HG02884 (cell line): Measurements from ENCODE around the gene NINJ2.
A peak's percentile ranks its signal among the peaks of the same experiment; 100 is the strongest.
"Not testable (repeated sequence)": the region's sequence is repeated elsewhere in the genome, so short reads cannot be mapped to it uniquely, and the experiment has no call there.

Experiments
- ATAC-seq: cut with Tn5 transposase; IDR thresholded peaks from one replicate; pipeline ENCODE4 v1.9.1; 2021; ENCODE audit warnings: mild to moderate bottlenecking, moderate library complexity; ENCODE audit not compliant: unreplicated experiment

NINJ2 gene

GRCh38 chr12:663293-663871 lies at the start of gene NINJ2:
Gene NINJ2 (minus strand): TSS chr12:663445. CDS start chr12:663360, 85 bp downstream.
- ATAC-seq, result no peak

DNA sequence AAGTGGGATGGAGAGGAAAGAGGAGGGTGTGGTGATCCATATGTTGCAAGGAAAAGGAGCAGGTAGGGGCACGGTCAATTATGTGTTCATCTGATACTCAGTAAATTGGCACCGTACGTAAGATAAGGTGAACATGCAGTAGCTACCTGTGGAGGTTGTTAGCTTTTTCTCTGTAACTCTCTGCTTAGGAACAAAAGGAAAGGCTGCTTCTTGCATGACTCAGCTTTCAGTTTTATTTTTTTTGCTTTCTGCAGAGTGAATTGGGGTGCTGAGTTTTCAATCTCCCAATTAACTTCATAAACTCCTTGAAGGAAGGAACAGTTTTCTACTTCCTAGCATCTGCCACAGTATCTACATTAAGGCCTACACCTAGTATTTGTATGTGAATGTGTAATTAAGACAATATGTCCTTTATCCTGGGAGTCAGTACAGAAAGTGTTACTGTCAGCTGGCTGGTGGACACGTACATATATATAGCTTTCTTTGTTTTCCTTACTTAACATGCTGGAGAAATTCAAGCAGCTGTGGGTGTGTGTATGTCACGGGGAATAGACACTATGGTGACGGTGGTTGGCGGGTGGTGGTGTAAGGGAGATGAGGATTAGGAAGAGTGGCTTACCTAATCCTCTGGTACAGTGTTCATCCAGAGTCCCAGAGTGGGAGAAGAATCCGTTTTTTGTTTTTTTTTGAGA lies 49.1 kb upstream of the NINJ2 start:
- no peak for ATAC-seq

DNA sequence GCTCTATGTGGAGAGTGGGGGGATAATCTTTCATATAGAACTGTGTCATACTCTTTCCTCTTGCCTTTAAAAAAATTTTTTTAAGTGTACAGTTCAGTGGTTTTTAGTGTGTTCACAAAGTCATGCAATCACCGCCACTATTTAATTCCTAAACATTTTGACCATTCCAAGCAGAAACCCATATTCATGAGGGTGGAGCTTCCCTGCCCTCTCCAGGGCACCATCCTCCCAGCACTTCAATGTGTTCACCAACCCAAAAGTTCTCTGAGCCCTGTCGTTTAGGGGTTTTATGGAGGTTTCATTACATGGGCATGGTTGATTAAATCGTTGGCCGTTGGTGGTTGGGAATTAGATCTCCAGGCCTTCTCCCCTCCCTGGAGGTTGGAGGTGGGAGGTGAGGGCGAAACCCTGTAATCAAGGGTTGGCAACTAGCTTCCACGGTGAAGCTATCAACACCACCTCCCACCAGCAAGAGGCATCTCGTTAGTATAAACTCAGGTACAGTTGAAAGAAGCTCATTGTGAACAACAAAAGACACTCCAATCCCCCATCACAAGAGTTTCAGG lies 46.3 kb upstream of the NINJ2 start:
- ATAC-seq, result no peak

- not testable (repeated sequence) for ATAC-seq
Measured at GRCh38 chr12:708084-708483, 44.8 kb upstream of the NINJ2 start.

GRCh38 chr12:704516-705242 lies 41.4 kb upstream of the NINJ2 start:
- no peak for ATAC-seq

DNA sequence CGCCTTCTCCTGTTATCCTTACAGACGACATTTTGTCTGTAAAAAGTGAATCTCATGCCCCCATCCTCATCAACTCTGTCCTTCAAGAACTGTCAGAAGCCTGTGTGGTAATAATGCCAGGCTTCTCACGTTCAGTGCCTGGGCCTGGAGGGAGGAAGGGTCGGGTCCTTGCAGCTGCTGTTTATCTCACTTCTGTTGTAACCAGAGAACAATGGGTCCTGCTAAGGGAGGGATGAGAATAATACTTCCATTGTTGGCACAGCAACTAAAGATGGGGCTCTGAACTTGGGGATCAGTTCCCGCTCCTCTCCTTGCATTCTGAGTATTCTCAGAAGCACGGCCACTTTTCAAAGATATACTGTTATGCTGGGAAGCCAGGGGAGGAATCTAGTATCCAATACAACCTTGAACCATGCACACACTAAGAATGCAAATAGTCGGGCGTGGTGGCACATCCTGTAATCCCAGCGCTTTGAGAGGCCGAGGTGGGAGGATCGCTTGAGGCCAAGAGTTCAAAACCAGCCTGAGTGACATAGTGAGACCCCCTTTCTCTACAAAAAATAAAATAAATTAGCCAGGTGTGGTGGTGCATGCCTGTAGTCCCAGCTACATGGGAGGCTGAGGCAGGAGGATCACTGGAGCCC lies 38.8 kb upstream of the NINJ2 start:
- no peak for ATAC-seq

DNA sequence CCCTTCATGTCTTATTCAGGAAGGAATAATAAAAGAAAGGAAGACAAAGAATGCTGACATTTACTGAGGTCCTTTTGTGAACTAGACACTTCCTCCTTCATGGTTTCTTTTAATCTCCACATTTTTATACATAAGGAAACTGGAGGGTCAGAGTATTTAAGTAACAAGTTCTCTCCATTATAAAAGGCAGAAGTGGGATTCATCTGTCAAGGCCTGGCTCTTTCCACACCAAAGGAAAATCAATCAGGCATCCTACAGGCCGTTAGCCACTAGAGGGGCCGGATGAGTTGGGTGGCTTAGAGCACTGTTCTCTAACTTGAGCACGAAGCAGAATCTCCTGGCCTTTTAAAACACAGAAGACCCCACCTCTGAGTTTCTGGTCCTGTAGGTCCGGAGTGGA lies 36.8 kb upstream of the NINJ2 start:
- no peak for ATAC-seq

GRCh38 chr12:698222-698621 lies 35.0 kb upstream of the NINJ2 start:
- not testable (repeated sequence) for ATAC-seq

DNA sequence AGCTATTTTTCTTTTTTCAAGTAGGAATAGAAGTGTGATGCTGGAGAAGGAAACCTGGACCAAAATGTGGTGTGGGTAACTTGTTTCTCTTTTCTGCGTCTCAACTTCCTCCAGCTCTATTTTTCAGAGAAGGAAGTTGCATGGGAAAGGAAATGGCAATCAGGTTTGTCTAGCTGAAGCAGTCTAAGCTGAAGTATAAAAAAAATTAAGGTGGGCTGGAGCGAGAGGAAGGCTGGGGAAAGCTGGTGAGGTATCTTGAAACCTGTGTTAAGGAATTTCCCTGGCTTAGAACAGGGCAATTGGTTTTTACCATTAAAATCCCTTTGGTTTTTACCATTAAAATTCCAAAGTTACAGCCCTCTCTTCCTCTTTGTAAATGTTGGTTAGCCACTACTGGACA lies 34.2 kb upstream of the NINJ2 start:
- ATAC-seq, result no peak

- ATAC-seq, result no peak
Measured at GRCh38 chr12:694734-695503, 31.7 kb upstream of the NINJ2 start.

- no peak for ATAC-seq
Measured at GRCh38 chr12:693934-694533, 30.8 kb upstream of the NINJ2 start.

DNA sequence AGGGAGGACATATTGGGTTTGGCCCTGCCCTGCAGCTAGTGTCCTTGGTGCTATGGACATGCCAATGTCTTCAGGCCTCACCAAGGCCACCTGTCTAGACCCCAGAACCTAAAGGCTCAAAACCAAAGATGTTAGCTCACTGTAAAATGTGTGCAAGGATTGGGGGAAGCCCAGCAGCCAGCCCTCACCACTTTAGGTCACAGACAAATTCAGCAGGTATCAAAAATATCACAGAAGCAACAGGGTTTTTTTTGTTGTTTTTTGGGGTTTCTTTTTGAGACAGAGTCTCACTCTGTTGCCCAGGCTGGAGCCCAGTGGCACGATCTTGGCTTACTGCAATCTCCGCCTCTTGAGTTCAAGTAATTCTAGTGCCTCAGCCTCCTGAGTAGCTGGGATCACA lies 29.0 kb upstream of the NINJ2 start:
- ATAC-seq, result no peak

DNA sequence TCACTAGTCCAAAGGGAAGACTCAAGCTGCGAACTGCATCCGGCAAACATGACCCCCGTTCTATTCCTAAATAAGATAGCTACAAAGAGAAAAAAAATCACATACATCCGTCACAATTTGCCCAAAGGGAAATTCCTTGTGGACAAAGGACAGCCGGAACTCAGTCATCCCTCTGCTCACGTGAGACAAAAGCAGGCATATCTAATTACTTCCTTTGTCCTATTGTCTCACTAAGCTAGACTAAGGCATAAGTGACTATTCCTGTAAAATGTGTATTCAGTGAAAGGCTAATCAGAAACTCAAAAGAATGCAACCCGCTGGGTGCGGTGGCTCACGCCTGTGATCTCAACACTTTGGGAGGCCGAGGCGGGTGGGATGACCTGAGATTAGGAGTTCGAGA lies 27.2 kb upstream of the NINJ2 start:
- no peak for ATAC-seq

DNA sequence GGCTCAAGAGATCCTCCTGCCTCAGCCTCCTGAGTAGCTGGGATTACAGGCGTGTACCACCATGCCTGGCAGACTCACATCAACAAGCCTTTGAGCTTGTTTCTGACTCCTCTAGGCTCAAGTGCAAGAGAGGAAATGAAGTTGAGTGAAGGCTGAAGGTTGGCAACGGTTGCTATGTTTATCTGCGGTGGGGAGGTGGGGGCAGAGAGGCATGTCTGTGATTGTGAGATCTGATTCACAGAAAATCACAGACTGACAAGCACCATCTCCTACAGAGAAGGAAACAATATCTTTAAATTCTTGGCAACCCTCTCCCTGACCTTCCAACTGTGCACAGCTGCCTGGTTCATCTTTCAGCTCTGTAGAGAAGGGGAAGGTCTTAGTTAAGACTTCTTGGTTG lies 22.1 kb upstream of the NINJ2 start:
- peak; percentile 81 for ATAC-seq

GRCh38 chr12:684416-684815 lies 21.2 kb upstream of the NINJ2 start:
- no peak for ATAC-seq

DNA sequence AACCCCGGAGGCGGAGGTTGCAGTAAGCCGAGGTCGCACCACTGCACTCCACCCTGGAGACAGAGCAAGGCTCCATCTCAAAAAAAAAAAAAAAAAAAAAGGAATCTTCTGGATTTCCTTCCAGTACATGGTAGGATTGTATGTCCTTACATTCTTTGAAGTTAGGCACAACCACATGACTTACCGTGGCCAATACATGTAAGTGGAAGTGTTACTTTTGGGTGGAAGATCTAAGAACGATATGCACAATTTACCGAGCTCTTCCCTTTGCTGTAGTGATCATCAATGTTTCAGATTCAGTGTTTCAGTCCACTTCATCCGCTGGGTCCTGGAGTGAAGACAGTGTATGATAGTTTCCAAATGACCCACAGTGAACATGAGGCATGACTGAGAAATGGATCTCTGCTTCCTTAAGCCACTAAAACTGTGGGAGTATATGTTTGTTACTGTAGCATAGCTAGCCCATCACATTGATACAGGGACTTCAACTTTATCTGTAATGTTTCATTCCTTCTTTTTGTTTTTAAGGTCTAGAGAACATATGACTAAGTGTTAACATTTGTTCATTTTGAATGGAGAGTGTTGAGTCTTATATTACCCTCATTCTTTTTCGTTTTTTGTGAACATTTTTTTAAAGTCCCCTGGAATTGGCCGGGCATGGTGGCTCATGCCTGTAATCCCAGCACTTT lies 18.5 kb upstream of the NINJ2 start:
- no peak for ATAC-seq

DNA sequence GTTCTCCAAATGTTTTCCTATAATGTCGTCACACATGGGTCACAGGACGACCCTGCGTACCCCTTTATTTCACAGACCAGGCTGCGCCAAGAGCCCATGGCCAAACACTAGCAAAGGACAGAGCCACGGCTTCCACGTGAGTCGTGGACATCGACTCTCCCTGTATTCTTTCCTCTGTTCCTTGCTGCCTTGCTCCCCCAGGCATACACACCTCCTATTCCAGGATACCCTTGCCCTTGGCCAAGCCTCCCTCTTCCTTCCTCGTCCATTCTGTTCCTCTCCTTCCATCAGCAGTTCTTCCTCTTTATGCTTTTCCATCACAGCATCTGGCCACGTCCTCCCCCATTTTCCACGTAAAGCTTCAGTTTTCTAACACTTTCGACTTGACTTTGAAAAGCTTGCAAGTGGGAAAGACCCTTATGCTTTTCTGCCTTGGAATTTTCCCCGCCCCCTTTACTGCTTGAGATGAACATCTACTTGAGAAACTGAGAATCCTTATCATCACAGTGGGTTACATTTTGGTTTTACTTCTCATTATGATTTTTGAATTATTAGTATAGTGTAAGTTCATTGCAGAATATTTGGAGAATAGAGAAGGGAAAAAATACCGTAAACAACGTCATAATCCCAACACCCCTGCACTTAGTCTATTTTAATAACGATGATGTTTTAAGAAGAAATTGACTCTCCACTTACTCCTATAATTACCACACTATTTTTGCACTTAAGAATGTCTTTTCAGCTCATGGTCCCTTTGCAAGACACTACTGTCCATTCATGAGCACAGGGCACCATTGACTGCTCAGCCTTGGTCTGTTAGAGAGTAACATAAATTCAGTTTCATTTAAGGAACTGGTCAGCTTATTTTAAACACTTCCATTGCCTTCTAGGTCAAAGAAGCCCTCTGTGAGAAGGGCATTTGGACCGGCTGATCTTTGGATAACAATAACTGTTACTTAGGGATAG lies 15.8 kb upstream of the NINJ2 start:
- ATAC-seq, result no peak

GRCh38 chr12:675562-675961 lies 12.3 kb upstream of the NINJ2 start:
- no peak for ATAC-seq
